Measurements from ENCODE around the gene HERC3.

DNA sequence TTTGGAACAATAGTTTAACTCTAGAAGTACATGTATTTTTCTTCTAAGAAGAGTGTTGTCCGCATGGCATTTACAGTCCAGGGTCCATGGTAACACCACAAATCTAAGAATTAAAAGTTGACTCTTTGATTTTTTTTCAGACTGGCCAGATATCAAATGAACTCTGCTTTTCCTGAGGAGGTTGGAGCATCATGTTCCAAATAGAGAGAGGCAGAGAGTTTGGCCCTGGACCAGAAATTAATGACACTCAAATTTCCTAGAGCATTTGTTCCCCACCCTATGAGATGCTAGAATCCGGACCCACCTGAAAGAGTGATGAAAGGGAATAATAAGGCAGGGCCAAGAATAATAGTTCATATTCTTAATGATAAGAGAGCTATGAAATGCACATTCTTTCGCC, 152.3 kb downstream of the HERC3 start:
- TF ChIP-seq CREB5 (CRISPR knock-in tag; IDR thresholded peaks at IDR 0.05; ENCODE audit: low read depth) (no peak), TOX (CRISPR knock-in tag; IDR thresholded peaks at IDR 0.05; ENCODE audit: borderline replicate concordance) (no peak), RARB (CRISPR knock-in tag; IDR thresholded peaks at IDR 0.05) (no peak), CSRNP3 (CRISPR knock-in tag; IDR thresholded peaks at IDR 0.05) (no peak), PPARA (CRISPR knock-in tag; IDR thresholded peaks at IDR 0.05; ENCODE audit: borderline replicate concordance) (no peak)
- TF ChIP-seq, protein P1, sequence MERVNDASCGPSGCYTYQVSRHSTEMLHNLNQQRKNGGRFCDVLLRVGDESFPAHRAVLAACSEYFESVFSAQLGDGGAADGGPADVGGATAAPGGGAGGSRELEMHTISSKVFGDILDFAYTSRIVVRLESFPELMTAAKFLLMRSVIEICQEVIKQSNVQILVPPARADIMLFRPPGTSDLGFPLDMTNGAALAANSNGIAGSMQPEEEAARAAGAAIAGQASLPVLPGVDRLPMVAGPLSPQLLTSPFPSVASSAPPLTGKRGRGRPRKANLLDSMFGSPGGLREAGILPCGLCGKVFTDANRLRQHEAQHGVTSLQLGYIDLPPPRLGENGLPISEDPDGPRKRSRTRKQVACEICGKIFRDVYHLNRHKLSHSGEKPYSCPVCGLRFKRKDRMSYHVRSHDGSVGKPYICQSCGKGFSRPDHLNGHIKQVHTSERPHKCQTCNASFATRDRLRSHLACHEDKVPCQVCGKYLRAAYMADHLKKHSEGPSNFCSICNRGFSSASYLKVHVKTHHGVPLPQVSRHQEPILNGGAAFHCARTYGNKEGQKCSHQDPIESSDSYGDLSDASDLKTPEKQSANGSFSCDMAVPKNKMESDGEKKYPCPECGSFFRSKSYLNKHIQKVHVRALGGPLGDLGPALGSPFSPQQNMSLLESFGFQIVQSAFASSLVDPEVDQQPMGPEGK (CRISPR knock-in tag; IDR thresholded peaks at IDR 0.05; ENCODE audit: borderline replicate concordance): no peak

Measured in SK-N-SH treated with all-trans-retinoic acid at 6 μM for 48 hours (cell line).